Suprapubic skin (tissue), 4 donors: ENCODE measurements around the gene TSHZ2. TPM values are rescaled to one million over a fixed set of nuclear protein-coding genes. Genes with fewer than 3 reads are reported as not detected.
"Not testable (repeated sequence)": the region's sequence is repeated elsewhere in the genome, so short reads cannot be mapped to it uniquely, and the experiment has no call there.

Source experiments
- DNase-seq, 2 donors: peaks; one replicate each; pipeline ENCODE4 v3.0.0-alpha.2; 2019; ENCODE audit warnings: low spot score in 2 of 2
- H3K27ac ChIP-seq: fragments of 200-600 bp; sonication (generic); one replicate; pipeline ENCODE4 v1.5.1; 2019
- H3K27me3 ChIP-seq: fragments of 200-600 bp; sonication (generic); one replicate; pipeline ENCODE4 v1.5.1; 2019
- H3K36me3 ChIP-seq: fragments of 200-600 bp; sonication (generic); one replicate; pipeline ENCODE4 v1.5.1; 2019
- H3K4me1 ChIP-seq: fragments of 200-600 bp; sonication (generic); one replicate; pipeline ENCODE4 v1.5.1; 2019
- H3K4me3 ChIP-seq: fragments of 200-600 bp; sonication (generic); one replicate; pipeline ENCODE4 v1.5.1; 2019; ENCODE audit warnings: mild to moderate bottlenecking
- H3K9me3 ChIP-seq: fragments of 200-600 bp; sonication (generic); one replicate; pipeline ENCODE4 v1.5.1; 2019
- CTCF ChIP-seq, 2 donors: fragments of 200-600 bp in 1 of 2; fragments of 450-650 bp in 1 of 2; sonication (generic) in 1 of 2; IDR thresholded peaks; one replicate each; pipeline ENCODE4 v1.5.1; 2016 to 2019; ENCODE audit warnings: antibody characterized with exemption in 2 of 2, mild to moderate bottlenecking in 1 of 2, moderate library complexity in 1 of 2
- EP300 ChIP-seq: sonication (generic); formaldehyde crosslinking; IDR thresholded peaks from one replicate; pipeline ENCODE4 v1.6.1; 2017; ENCODE audit warnings: antibody characterized with exemption
- POLR2A ChIP-seq, 2 donors: fragments of 450-650 bp; IDR thresholded peaks; one replicate each; pipeline ENCODE4 v1.6.1; 2017; ENCODE audit warnings: antibody characterized with exemption in 2 of 2, mild to moderate bottlenecking in 2 of 2, moderate library complexity in 2 of 2
- POLR2AphosphoS5 ChIP-seq, 3 donors: sonication (generic); formaldehyde crosslinking; IDR thresholded peaks; one replicate each; pipeline ENCODE4 v1.6.1; 2017; ENCODE audit warnings: antibody characterized with exemption in 3 of 3
- WGBS: methylation state at CpG from one replicate; pipeline ENCODE4 v1.1.5; 2018; 5-methylcytosine and 5-hydroxymethylcytosine counted together
- total RNA-seq, 4 donors: library from RNA; depleted of rRNA; stranded (reverse); fragments of >200 nt; gene quantifications; one replicate each; pipeline ENCODE4 v1.1.0, GENCODE V29; 2016

TSHZ2 gene
- total RNA-seq, 4 donors from 2014 or later: 10.2 to 24.7 (median 19.2) TPM

DNA sequence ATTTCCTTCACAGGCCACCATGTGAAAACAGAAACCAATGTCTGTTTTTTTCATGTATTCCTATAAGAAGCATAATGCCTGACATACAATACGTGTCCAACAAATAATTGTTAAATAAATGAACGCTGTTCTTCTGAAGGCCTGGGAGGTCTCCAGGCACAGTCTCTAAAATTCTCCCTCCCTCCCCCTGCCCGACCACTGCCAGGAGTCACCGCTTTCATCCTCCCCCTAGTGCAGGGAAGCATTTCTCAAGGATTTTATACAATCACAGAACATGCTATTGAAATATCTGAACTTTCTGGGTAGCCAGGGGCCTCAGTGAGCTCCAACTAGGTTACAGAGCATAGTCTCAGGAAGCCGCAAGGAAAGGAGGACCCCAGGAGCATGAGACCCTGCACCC lies 526.2 kb downstream of the TSHZ2 start:
- no peak for DNase-seq
- H3K27me3 ChIP-seq: no peaks in the 10 kb centered on the region

DNA sequence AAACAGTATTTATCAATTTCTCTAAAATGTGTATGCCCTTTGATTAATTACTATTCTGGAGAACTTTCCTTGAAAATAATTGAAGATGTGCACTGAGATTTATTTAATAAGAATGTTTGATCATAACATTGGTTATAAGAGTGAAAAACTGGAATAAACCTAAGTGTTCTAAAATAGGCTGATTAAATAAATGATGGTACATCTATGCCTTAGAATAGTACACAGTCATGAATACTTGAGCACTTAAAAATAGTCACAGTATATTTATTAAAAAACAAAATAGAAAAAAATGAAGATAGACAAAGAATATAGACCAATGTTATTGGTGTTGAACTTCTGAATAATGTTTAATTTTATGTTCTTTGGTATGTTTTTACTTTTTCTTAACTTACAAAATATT lies 528.5 kb downstream of the TSHZ2 start:
- no peak overlapping the region for H3K4me3 ChIP-seq
- no peak for DNase-seq
- H3K9me3 ChIP-seq: no peaks in the 10 kb centered on the region
- H3K4me1 ChIP-seq: no peaks in the 10 kb centered on the region
- H3K27me3 ChIP-seq: no peaks in the 10 kb centered on the region
- TF ChIP-seq CTCF (IDR thresholded peaks at IDR 0.05): no peak
- no peak for TF ChIP-seq POLR2AphosphoS5 (IDR thresholded peaks at IDR 0.05)
- no peak for TF ChIP-seq POLR2A (IDR thresholded peaks at IDR 0.05)
- TF ChIP-seq EP300: no peak
- no peaks in the 10 kb centered on the region for H3K36me3 ChIP-seq
- no peak overlapping the region for H3K27ac ChIP-seq

More for the DNA sequence above, 526.2 kb downstream of the TSHZ2 start:
- Histone ChIP-seq H3K27ac (no peak overlapping the region), H3K36me3 (no peaks in the 10 kb centered on the region), H3K4me3 (no peak overlapping the region), H3K9me3 (no peaks in the 10 kb centered on the region), H3K4me1 (no peaks in the 10 kb centered on the region)
- TF ChIP-seq EP300: no peak
- TF ChIP-seq CTCF (IDR thresholded peaks at IDR 0.05): no peak
- no peak for TF ChIP-seq POLR2A (IDR thresholded peaks at IDR 0.05)
- TF ChIP-seq POLR2AphosphoS5 (IDR thresholded peaks at IDR 0.05): no peak
- WGBS: 92% methylated on average over 5 of the region's 5 CpGs

- Histone ChIP-seq H3K27ac (no peak overlapping the region), H3K4me3 (no peak overlapping the region), H3K27me3 (no peaks in the 10 kb centered on the region), H3K4me1 (no peaks in the 10 kb centered on the region), H3K36me3 (no peaks in the 10 kb centered on the region), H3K9me3 (no peaks in the 10 kb centered on the region)
- 68% methylated on average over 4 of the region's 4 CpGs for WGBS
- DNase-seq: no peak
- no peak for TF ChIP-seq CTCF (IDR thresholded peaks at IDR 0.05)
- TF ChIP-seq POLR2AphosphoS5 (IDR thresholded peaks at IDR 0.05): no peak
- TF ChIP-seq POLR2A (IDR thresholded peaks at IDR 0.05): no peak
- TF ChIP-seq EP300: no peak
These were observed 530.7 kb downstream of the TSHZ2 start for GRCh38 chr20:53502820-53503219.

- Histone ChIP-seq H3K27ac (no peak overlapping the region), H3K4me1 (no peaks in the 10 kb centered on the region), H3K9me3 (no peaks in the 10 kb centered on the region), H3K27me3 (no peaks in the 10 kb centered on the region), H3K4me3 (no peak overlapping the region), H3K36me3 (no peaks in the 10 kb centered on the region)
- DNase-seq: no peak
- WGBS: 87% methylated on average over 7 of the region's 7 CpGs
- TF ChIP-seq POLR2AphosphoS5 (IDR thresholded peaks at IDR 0.05) (no peak), POLR2A (IDR thresholded peaks at IDR 0.05) (no peak), EP300 (no peak), CTCF (IDR thresholded peaks at IDR 0.05) (no peak)
These were observed 531.4 kb downstream of the TSHZ2 start for GRCh38 chr20:53503517-53503919.

DNA sequence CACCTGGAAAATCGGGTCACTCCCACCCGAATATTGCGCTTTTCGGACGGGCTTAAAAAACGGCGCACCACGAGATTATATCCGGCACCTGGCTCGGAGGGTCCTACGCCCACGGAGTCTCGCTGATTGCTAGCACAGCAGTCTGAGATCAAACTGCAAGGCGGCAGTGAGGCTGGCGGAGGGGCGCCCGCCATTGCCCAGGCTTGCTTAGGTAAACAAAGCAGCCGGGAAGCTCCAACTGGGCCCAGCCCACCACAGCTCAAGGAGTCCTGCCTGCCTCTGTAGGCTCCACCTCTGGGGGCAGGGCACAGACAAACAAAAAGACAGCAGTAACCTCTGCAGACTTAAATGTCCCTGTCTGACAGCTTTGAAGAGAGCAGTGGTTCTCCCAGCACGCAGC lies 531.9 kb downstream of the TSHZ2 start:
- H3K9me3 ChIP-seq, DNase-seq, H3K27ac ChIP-seq, H3K4me1 ChIP-seq, H3K27me3 ChIP-seq, H3K36me3 ChIP-seq, H3K4me3 ChIP-seq: not testable (repeated sequence)
- WGBS: 84% methylated on average over 13 of the region's 19 CpGs

DNA sequence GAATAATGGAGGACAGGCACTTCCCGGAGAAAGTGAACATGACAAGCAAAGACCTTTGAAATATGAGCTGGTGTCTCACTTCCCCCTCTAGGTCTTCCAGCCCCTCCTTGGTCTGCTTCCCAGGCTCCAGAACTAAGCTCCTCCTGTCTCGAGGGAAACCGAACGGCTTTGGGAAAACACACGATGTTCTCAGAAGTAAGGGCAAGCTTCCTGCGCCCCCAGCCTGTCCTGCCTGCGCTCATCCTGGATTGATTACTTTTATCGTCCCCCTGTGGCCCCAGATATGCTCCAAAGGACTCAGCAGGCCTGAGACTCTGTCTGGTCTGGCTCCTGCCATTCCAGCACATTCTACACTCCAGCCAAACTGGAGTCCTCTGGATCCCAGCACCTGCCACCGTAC lies 538.1 kb downstream of the TSHZ2 start:
- Histone ChIP-seq H3K4me3 (no peak overlapping the region), H3K9me3 (no peaks in the 10 kb centered on the region), H3K36me3 (no peaks in the 10 kb centered on the region), H3K27ac (no peak overlapping the region), H3K4me1 (no peaks in the 10 kb centered on the region), H3K27me3 (no peaks in the 10 kb centered on the region)
- TF ChIP-seq EP300 (no peak), POLR2AphosphoS5 (IDR thresholded peaks at IDR 0.05) (no peak), POLR2A (IDR thresholded peaks at IDR 0.05) (no peak), CTCF (IDR thresholded peaks at IDR 0.05) (no peak)
- peak in 1 of 2 donors; percentile 56 for DNase-seq
- 60% methylated on average over 9 of the region's 9 CpGs for WGBS
